ENCODE data around the gene IFRD1.

The IFRD1 gene

GRCh38 chr7:112470194-112470593, 19.9 kb downstream of the IFRD1 start:
- Histone ChIP-seq H3K9ac (no peak overlapping the region), H2AFZ (ENCODE audit: low read depth) (no peak overlapping the region), H3K79me2 (ENCODE audit: insufficient read depth, low read depth) (no peaks in the 10 kb centered on the region), H3K36me3 (ENCODE audit: insufficient read depth) (peaks cover 21% of the 10 kb centered on the region; the same call in 1 of the 2 replicates), H3K4me1 (ENCODE audit: low read depth, poor library complexity, severe bottlenecking) (no peaks in the 10 kb centered on the region), H3K4me3 (IDR thresholded peaks at IDR 0.05; ENCODE audit: insufficient read depth, low read depth, low read length) (no peak overlapping the region), H4K20me1 (ENCODE audit: insufficient read depth) (no peaks in the 10 kb centered on the region), H3K27ac (no peak overlapping the region), H3K4me2 (no peak overlapping the region), H3K27me3 (ENCODE audit: insufficient read depth, low read depth) (no peaks in the 10 kb centered on the region)
- TF ChIP-seq, protein P1, sequence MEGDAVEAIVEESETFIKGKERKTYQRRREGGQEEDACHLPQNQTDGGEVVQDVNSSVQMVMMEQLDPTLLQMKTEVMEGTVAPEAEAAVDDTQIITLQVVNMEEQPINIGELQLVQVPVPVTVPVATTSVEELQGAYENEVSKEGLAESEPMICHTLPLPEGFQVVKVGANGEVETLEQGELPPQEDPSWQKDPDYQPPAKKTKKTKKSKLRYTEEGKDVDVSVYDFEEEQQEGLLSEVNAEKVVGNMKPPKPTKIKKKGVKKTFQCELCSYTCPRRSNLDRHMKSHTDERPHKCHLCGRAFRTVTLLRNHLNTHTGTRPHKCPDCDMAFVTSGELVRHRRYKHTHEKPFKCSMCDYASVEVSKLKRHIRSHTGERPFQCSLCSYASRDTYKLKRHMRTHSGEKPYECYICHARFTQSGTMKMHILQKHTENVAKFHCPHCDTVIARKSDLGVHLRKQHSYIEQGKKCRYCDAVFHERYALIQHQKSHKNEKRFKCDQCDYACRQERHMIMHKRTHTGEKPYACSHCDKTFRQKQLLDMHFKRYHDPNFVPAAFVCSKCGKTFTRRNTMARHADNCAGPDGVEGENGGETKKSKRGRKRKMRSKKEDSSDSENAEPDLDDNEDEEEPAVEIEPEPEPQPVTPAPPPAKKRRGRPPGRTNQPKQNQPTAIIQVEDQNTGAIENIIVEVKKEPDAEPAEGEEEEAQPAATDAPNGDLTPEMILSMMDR (conservative IDR thresholded peaks at IDR 0.05; ENCODE audit: low read depth, low read length): no peak

DNA sequence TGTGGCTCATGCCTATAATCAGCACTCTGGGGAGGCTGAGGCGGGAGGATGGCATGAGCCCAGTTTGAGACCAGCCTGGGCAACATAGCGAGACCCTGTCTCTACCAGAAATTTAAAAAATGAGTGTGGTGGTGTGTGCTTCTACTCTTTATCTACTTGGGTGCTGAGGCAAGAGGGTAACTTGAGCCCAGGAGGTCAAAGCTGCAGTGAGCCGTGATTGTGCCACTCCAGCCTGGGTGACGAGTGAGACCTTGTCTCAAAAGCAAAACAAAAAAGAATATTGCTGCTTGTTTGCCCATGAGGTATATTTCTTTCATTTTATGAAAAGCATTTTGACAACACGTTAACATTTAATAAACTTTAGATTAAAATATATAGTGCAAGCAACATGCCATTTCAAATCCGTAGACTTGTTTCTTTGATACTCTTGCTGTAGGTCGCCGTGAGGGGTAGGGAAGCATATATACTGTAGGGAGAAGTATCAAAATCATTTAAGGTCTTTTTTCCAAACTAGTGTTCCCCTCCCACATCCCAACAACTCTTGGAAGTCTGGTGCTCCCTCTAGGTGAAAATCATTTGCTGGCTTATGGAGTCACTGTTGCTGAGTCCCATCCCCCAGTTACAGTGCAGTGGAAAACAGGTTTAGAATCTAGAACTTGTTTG, 26.3 kb downstream of the IFRD1 start:
- Histone ChIP-seq H3K27ac (no peak overlapping the region), H3K79me2 (ENCODE audit: insufficient read depth, low read depth) (no peaks in the 10 kb centered on the region), H2AFZ (ENCODE audit: low read depth) (no peak overlapping the region), H3K36me3 (ENCODE audit: insufficient read depth) (peaks cover 10% of the 10 kb centered on the region; the same call in 1 of the 2 replicates), H3K4me1 (ENCODE audit: low read depth, poor library complexity, severe bottlenecking) (no peaks in the 10 kb centered on the region), H3K4me3 (IDR thresholded peaks at IDR 0.05; ENCODE audit: insufficient read depth, low read depth, low read length) (no peak overlapping the region), H3K4me2 (no peak overlapping the region), H4K20me1 (ENCODE audit: insufficient read depth) (no peaks in the 10 kb centered on the region), H3K27me3 (ENCODE audit: insufficient read depth, low read depth) (no peaks in the 10 kb centered on the region), H3K9ac (no peak overlapping the region)
- TF ChIP-seq, protein P1 (conservative IDR thresholded peaks at IDR 0.05; ENCODE audit: low read depth, low read length): no peak

DNA sequence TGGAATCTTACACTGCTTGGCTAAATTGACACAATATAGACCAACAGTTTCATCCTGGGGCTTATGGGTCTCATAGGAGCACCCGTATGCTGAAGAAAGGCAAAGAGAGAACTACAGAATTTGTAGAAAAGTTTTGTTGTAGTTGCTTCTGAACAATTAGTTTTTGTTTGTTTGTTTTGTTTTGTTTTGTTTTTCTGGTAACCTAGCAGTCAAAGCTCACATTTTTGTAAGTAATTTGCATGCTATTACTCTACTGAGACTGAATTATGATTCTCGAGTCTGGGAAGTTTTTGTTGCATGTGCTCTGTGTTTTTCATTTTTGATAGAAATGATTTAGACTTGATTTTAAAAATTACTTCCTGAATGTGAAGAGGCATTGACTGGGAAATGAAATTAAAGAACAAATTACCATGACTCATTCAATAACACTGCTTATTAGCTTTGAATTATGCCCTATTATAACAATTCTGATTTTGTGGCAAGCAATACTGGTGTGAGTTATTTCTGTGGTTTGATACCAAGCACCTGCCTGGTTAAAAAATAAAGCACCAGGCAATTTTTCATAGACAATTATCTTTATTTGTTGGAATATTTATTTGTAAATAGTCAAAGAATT, 31.0 kb downstream of the IFRD1 start:
- Histone ChIP-seq H3K4me3 (IDR thresholded peaks at IDR 0.05; ENCODE audit: insufficient read depth, low read depth, low read length) (no peak overlapping the region), H3K4me2 (no peak overlapping the region), H2AFZ (ENCODE audit: low read depth) (no peak overlapping the region), H3K27me3 (ENCODE audit: insufficient read depth, low read depth) (no peaks in the 10 kb centered on the region), H3K4me1 (ENCODE audit: low read depth, poor library complexity, severe bottlenecking) (no peaks in the 10 kb centered on the region), H3K36me3 (ENCODE audit: insufficient read depth) (no peaks in the 10 kb centered on the region), H3K9ac (no peak overlapping the region), H4K20me1 (ENCODE audit: insufficient read depth) (no peaks in the 10 kb centered on the region), H3K79me2 (ENCODE audit: insufficient read depth, low read depth) (no peaks in the 10 kb centered on the region), H3K27ac (no peak overlapping the region)
- TF ChIP-seq, protein P1 (conservative IDR thresholded peaks at IDR 0.05; ENCODE audit: low read depth, low read length): no peak; the same call in 1 of the 2 replicates

- Histone ChIP-seq H3K9ac (no peak overlapping the region), H3K4me1 (ENCODE audit: low read depth, poor library complexity, severe bottlenecking) (no peaks in the 10 kb centered on the region), H3K36me3 (ENCODE audit: insufficient read depth) (no peaks in the 10 kb centered on the region), H3K27ac (no peak overlapping the region), H3K4me3 (IDR thresholded peaks at IDR 0.05; ENCODE audit: insufficient read depth, low read depth, low read length) (no peak overlapping the region), H3K4me2 (no peak overlapping the region), H4K20me1 (ENCODE audit: insufficient read depth) (no peaks in the 10 kb centered on the region), H3K27me3 (ENCODE audit: insufficient read depth, low read depth) (no peaks in the 10 kb centered on the region), H3K79me2 (ENCODE audit: insufficient read depth, low read depth) (no peaks in the 10 kb centered on the region), H2AFZ (ENCODE audit: low read depth) (no peak overlapping the region)
- TF ChIP-seq, protein P1 (conservative IDR thresholded peaks at IDR 0.05; ENCODE audit: low read depth, low read length): no peak
These were observed 31.8 kb downstream of the IFRD1 start for GRCh38 chr7:112481833-112482670.
